GM12801 (cell line): ENCODE data around the gene CADM2.

Source experiments
- TF ChIP-seq, protein P1 (sequence below): IDR thresholded peaks from one replicate; pipeline ENCODE4 v1.5.1; 2011; ENCODE audit warnings: control low read depth; ENCODE audit not compliant: insufficient read length; ENCODE audit errors: extremely low read depth

CADM2 gene

DNA sequence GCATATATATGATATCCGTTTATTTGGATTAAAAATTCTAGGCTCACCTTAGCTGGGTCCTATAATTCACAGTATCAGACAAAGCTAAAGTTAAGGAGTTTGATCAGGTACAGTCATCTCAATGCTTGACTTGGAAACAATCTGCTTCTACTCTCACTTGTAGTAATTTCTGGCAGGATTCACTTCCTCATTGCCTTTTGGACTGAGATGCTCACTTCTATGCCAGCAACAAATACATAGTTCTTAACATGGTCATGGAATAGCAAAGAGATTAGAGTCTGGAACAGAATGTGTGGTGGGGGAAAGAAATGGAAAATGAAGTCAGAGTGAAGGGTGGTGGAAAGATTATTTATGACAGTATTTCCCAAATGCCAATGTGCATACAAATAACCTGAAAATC lies 693.6 kb downstream of the CADM2 start:
- TF ChIP-seq, protein P1, sequence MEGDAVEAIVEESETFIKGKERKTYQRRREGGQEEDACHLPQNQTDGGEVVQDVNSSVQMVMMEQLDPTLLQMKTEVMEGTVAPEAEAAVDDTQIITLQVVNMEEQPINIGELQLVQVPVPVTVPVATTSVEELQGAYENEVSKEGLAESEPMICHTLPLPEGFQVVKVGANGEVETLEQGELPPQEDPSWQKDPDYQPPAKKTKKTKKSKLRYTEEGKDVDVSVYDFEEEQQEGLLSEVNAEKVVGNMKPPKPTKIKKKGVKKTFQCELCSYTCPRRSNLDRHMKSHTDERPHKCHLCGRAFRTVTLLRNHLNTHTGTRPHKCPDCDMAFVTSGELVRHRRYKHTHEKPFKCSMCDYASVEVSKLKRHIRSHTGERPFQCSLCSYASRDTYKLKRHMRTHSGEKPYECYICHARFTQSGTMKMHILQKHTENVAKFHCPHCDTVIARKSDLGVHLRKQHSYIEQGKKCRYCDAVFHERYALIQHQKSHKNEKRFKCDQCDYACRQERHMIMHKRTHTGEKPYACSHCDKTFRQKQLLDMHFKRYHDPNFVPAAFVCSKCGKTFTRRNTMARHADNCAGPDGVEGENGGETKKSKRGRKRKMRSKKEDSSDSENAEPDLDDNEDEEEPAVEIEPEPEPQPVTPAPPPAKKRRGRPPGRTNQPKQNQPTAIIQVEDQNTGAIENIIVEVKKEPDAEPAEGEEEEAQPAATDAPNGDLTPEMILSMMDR = no peak

DNA sequence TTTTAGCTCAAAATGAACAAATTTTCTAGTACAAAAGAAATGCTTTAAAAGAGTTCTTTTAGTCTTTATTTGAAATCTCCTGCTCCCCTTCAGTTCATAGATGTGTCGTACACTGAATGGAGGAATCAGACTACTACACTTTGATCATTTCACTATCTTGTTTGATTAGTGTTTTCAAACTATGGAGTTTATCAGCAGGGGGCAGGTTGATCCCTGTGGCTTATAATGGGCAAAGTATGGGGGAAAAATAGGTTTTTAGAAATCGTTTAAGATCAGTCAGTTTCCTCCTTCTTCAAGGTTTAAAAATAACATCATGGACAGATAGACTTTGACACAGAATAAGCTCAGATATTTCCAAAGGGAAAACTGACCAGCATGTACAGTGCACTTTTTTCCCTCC lies 701.7 kb downstream of the CADM2 start:
- TF ChIP-seq, protein P1 = no peak

DNA sequence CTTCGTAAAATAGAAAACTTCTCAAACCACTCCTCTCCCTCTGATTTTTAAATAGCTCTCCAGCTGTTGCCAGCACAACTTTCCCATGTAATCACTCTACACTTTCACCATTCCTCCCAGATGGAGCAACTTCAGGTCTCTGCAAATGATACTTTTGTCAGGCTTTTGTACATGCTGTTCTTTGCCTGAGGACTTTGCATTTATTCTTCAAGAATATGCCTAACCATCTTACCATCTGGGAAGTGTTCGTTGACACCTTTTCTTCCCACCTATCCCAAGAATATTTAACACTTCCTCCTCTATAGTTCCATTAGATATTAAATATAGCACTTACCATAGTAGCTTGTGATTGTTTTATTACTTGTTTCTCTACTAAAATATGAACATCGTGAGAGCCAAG lies 703.7 kb downstream of the CADM2 start:
- TF ChIP-seq, protein P1 = no peak

DNA sequence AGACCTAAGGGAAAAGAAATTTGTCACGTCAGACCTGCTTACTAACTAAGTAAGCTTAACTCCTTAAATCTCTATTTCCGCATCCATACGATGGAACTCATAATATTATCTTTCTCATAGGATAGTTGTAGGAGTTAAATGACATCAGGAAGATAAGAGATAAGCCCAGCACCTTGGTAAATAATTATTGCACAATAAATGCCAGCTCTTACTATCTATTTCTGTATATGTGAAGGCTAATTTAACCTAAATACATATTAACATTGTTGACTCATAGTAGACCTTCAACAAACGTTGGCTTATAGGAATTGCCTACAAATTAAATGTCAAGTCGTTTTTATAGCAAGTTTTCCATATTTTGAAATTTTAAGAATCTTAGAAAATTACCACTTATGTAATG lies 709.0 kb downstream of the CADM2 start:
- TF ChIP-seq, protein P1 = no peak

DNA sequence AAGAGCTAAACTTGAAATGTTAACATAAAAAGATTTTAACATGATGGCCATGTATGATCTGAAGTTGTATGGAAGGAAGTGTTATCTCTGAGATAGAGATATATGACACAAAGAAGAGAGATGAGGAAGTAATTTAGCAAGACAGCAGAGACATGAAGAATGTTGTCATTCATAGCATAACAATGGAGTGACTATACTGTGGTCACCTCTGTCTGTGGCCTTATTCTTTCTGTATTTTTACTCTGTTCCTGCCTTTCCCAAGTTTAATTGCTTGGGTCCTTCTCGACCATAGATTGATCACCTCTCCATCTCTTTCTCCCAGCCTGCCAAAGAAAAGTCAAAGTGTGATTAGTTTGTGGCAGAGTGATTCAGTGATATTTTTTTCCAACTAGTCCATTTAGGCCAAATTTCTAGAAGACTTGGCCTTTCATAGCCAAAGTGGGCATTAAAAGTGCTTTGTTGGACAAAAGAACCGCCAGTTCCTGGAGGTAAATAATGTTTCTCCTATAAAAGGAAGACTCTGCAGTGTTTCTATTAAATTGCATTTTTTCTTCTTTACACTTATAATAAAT lies 711.9 kb downstream of the CADM2 start:
- TF ChIP-seq, protein P1 = no peak

DNA sequence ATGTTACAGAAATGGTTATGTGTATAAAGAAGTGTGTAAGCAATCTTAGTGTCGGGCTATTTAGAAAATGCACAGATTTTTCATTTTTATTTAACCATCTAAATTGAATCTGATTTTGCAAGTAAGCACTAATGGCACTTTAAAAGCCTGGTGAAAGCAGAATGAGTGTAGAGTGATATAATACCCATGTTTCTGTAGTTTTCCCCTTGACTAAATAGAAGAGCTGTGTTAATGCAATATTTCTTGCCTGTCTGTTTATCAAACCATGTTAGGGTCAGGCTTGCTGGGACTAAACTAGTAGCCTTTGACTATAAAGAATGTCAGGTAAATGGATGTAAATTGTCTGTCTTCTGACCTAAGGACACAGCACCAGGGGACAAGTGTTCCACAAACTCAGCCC lies 714.0 kb downstream of the CADM2 start:
- TF ChIP-seq, protein P1 = no peak

DNA sequence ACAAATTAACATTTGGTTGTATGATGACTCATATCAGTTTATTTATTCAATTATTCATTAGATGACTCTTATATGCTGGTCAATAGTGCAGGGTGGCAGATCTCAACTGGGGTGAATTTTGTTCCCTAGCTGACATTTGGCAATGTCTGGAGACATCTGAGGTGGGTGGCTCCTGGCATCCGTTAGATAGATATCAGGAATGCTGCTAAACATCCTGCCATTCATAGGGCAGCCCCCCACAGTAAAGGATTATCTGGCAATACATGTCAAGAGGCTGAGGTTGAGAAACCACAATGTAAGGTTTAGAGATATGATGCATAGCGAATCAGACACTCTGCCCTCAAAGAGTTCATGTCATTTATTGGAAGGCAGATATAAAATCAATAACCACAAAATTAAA lies 719.9 kb downstream of the CADM2 start:
- TF ChIP-seq, protein P1 = no peak
